ENCODE data around the gene KANSL1L. TPM values are rescaled to one million over a fixed set of nuclear protein-coding genes. Genes with fewer than 3 reads are reported as not detected.

KANSL1L gene
- polyA plus RNA-seq, 1 of the 3 experiments (the other 2 are of a cell fraction) = 5.5 TPM

- ChIA-PET CTCF (interaction anchor here (1.1 to 1.3 kb wide), 2 partner anchors 19 to 69 kb away, joined by 3 read pairs; no protein-coding TSS in a partner anchor), POLR2A (no interaction called here)
- Histone ChIP-seq H3K9me2 (no peaks in the 10 kb centered on the region), H2AFZ (ENCODE audit: low read depth) (no peak overlapping the region), H3K9me3 (no peaks in the 10 kb centered on the region), H3F3A (replicated peaks; ENCODE audit: insufficient read depth) (peaks cover 3% of the 10 kb centered on the region), H3K4me2 (no peak overlapping the region), H3K9ac (no peak overlapping the region), H3K79me2 (ENCODE audit: insufficient read depth) (peaks cover 100% of the 10 kb centered on the region), H3K27ac (ENCODE audit: low read depth in 2 of 2, low read length in 1 of 2) (no peak overlapping the region), H4K20me1 (ENCODE audit: insufficient read depth) (peaks cover 57% of the 10 kb centered on the region), H3K4me1 (ENCODE audit: control insufficient read depth in 1 of 2, insufficient read depth in 2 of 2, low read depth in 1 of 2, low read length in 1 of 2) (peaks cover 0 to 5% of the 10 kb centered on the region in 2 experiments; a peak in 3 of 4 replicates), H3K4me3 (ENCODE audit: low read depth in 2 of 2, low read length in 1 of 2) (no peak overlapping the region), H3K36me3 (replicated peaks in 1 of 2; ENCODE audit: control insufficient read depth in 1 of 2, insufficient read depth in 2 of 2, low read length in 1 of 2) (peaks cover 35 to 41% of the 10 kb centered on the region in 2 experiments), H3K27me3 (ENCODE audit: insufficient read depth) (no peaks in the 10 kb centered on the region)
- no peak for DNase-seq
- 86% methylated on average over 3 of the region's 3 CpGs for WGBS (ENCODE audit: low lambda C conversion rate)
- TF ChIP-seq FOXM1 (IDR thresholded peaks at IDR 0.05; ENCODE audit: low read depth) (no peak), NRF1 (IDR thresholded peaks at IDR 0.05; ENCODE audit: low read depth, low read length) (no peak), EZH2phosphoT487 (IDR thresholded peaks at IDR 0.05; ENCODE audit: borderline replicate concordance, low read depth) (no peak), RXRA (IDR thresholded peaks at IDR 0.05; ENCODE audit: borderline replicate concordance, low read depth) (no peak), RCOR1 (IDR thresholded peaks at IDR 0.05; ENCODE audit: low read length) (no peak), IRF3 (IDR thresholded peaks at IDR 0.05; ENCODE audit: low read depth, low read length) (no peak), PBX3 (IDR thresholded peaks at IDR 0.05) (no peak), SMC3 (IDR thresholded peaks at IDR 0.05; ENCODE audit: low read depth, low read length) (no peak), RAD21 (IDR thresholded peaks at IDR 0.05; ENCODE audit: low read length) (no peak), ELF1 (IDR thresholded peaks at IDR 0.05) (no peak), JUND (IDR thresholded peaks at IDR 0.05) (no peak)
Observed at GRCh38 chr2:210009896-210010295, 161.3 kb downstream of the KANSL1L start.

- no peak overlapping the region for H2AFZ ChIP-seq (ENCODE audit: low read depth)
- ChIA-PET CTCF (no interaction called here), POLR2A (no interaction called here)
- H3K79me2 ChIP-seq (ENCODE audit: insufficient read depth) = peaks cover 100% of the 10 kb centered on the region
- no peaks in the 10 kb centered on the region for H3K9me2 ChIP-seq
- 80% methylated on average over 6 of the region's 6 CpGs for WGBS (ENCODE audit: low lambda C conversion rate)
- no peak overlapping the region for H3K27ac ChIP-seq (ENCODE audit: low read depth in 2 of 2, low read length in 1 of 2)
- H3K36me3 ChIP-seq (replicated peaks in 1 of 2; ENCODE audit: control insufficient read depth in 1 of 2, insufficient read depth in 2 of 2, low read length in 1 of 2) = peaks cover 30 to 44% of the 10 kb centered on the region in 2 experiments
- no peak overlapping the region for H3K4me2 ChIP-seq
- H3K27me3 ChIP-seq (ENCODE audit: insufficient read depth) = no peaks in the 10 kb centered on the region
- peaks cover 3% of the 10 kb centered on the region for H3F3A ChIP-seq (replicated peaks; ENCODE audit: insufficient read depth)
- peaks cover 2 to 8% of the 10 kb centered on the region in 2 experiments for H3K4me1 ChIP-seq (ENCODE audit: control insufficient read depth in 1 of 2, insufficient read depth in 2 of 2, low read depth in 1 of 2, low read length in 1 of 2)
- no peak for DNase-seq
- H3K9me3 ChIP-seq = no peaks in the 10 kb centered on the region
- H4K20me1 ChIP-seq (ENCODE audit: insufficient read depth) = peaks cover 59% of the 10 kb centered on the region
- TF ChIP-seq CTCF (IDR thresholded peaks at IDR 0.05) (no peak), NRF1 (IDR thresholded peaks at IDR 0.05; ENCODE audit: low read depth, low read length) (no peak), ZBTB33 (IDR thresholded peaks at IDR 0.05; ENCODE audit: borderline replicate concordance, low read depth) (no peak), MAX (IDR thresholded peaks at IDR 0.05; ENCODE audit: low read depth) (no peak), USF1 (IDR thresholded peaks at IDR 0.05; ENCODE audit: borderline replicate concordance, low read depth) (no peak), RCOR1 (IDR thresholded peaks at IDR 0.05; ENCODE audit: low read length) (no peak), EP300 (IDR thresholded peaks at IDR 0.05; ENCODE audit: borderline replicate concordance in 1 of 2, low read depth in 1 of 2, low read length in 1 of 2) (no peak), MXI1 (IDR thresholded peaks at IDR 0.05; ENCODE audit: low read depth, low read length) (no peak), RAD21 (IDR thresholded peaks at IDR 0.05; ENCODE audit: low read length) (no peak), CHD2 (IDR thresholded peaks at IDR 0.05; ENCODE audit: low read length, partially characterized antibody) (no peak), RFX5 (IDR thresholded peaks at IDR 0.05; ENCODE audit: low read length) (no peak), IRF3 (IDR thresholded peaks at IDR 0.05; ENCODE audit: low read depth, low read length) (no peak), GATA2 (CRISPR knock-in tag; IDR thresholded peaks at IDR 0.05) (no peak)
- H3K4me3 ChIP-seq (ENCODE audit: low read depth in 2 of 2, low read length in 1 of 2) = no peak overlapping the region
- no peak overlapping the region for H3K9ac ChIP-seq
Observed at GRCh38 chr2:210009126-210009525, 162.1 kb downstream of the KANSL1L start.
